Coronary artery (tissue), 2 donors: ENCODE data around the gene PROZ.

Experiments
- DNase-seq: peaks from one replicate; pipeline ENCODE4 v3.0.0-alpha.2; 2017; ENCODE audit warnings: low spot score
- H3K27ac ChIP-seq, 2 donors: fragments of 200-600 bp; sonication (generic); one replicate each; pipeline ENCODE4 v1.5.1; 2016 to 2019
- H3K4me3 ChIP-seq: fragments of 200-600 bp; sonication (generic); 2 replicates; pipeline ENCODE4 v1.5.1; 2016; ENCODE audit warnings: mild to moderate bottlenecking, moderate library complexity
- CTCF ChIP-seq: fragments of 200-600 bp; sonication (generic); IDR thresholded peaks from one replicate; pipeline ENCODE4 v1.5.1; 2019; ENCODE audit warnings: antibody characterized with exemption

The PROZ gene

GRCh38 chr13:113209336-113209758, 50.9 kb downstream of the PROZ start, which contains the start of gene CUL4A:
Gene CUL4A, plus strand, starts transcription at chr13:113209613. Its CDS starts 15 bp downstream, at chr13:113209628.
- peak; percentile 83 for DNase-seq
- Histone ChIP-seq H3K4me3 (peak within 1 kb of the TSS; percentile 100), H3K27ac (peak within 1 kb of the TSS; percentile 100)
- TF ChIP-seq CTCF: no peak

- peak; percentile 80 for DNase-seq
- H3K27ac ChIP-seq: peak overlapping the region; percentile 100
- TF ChIP-seq CTCF: no peak
- peak overlapping the region; percentile 100 for H3K4me3 ChIP-seq
Observed at GRCh38 chr13:113209759-113210421, 51.4 kb downstream of the PROZ start.

GRCh38 chr13:113210833-113211232, 52.4 kb downstream of the PROZ start:
- DNase-seq: no peak
- no peak overlapping the region for H3K4me3 ChIP-seq
- TF ChIP-seq CTCF: no peak
- H3K27ac ChIP-seq: no peak overlapping the region

GRCh38 chr13:113211774-113212173, 53.3 kb downstream of the PROZ start:
- Histone ChIP-seq H3K4me3 (no peak overlapping the region), H3K27ac (no peak overlapping the region)
- no peak for DNase-seq
- TF ChIP-seq CTCF: no peak

GRCh38 chr13:113216254-113217048, 58.0 kb downstream of the PROZ start:
- no peak overlapping the region for H3K4me3 ChIP-seq
- H3K27ac ChIP-seq: peak overlapping the region; percentile 7 to 45
- no peak for TF ChIP-seq CTCF
- no peak for DNase-seq

- Histone ChIP-seq H3K27ac (no peak overlapping the region), H3K4me3 (no peak overlapping the region)
- no peak for DNase-seq
- TF ChIP-seq CTCF: no peak
Observed at GRCh38 chr13:113218586-113218985, 60.1 kb downstream of the PROZ start.
